GM18951 (cell line): ENCODE data around the gene FAM177A1.
"Not testable (repeated sequence)": the region's sequence is repeated elsewhere in the genome, so short reads cannot be mapped to it uniquely, and the experiment has no call there.

Experiments used
- POLR2A ChIP-seq: IDR thresholded peaks from 4 replicates; pipeline ENCODE4 v1.6.1; 2011; ENCODE audit warnings: mild to moderate bottlenecking; ENCODE audit not compliant: insufficient read length, insufficient read depth; ENCODE audit errors: extremely low read depth
- in situ Hi-C: fragments of 300-500 bp; cut with MboI; formaldehyde crosslinking; loops from one replicate; pipeline ENCODE4 v1.12.0; 2022; ENCODE audit warnings: low sequenced_read_pairs, mixed read lengths, inconsistent platforms; ENCODE audit not compliant: unreplicated experiment

Gene FAM177A1

GRCh38 chr14:35044939-35045797 lies 904 bp upstream of the FAM177A1 start:
- in situ Hi-C loops = no loop called here
- TF ChIP-seq POLR2A = no peak

- no peak for TF ChIP-seq POLR2A
- in situ Hi-C loops = no loop called here
These were observed 349 bp upstream of the FAM177A1 start for GRCh38 chr14:35045798-35046047.

- TF ChIP-seq POLR2A = no peak
- in situ Hi-C loops = no loop called here
These were observed 872 bp downstream of the FAM177A1 start for GRCh38 chr14:35046751-35047536.

GRCh38 chr14:35047976-35048513 lies 2.0 kb downstream of the FAM177A1 start:
- in situ Hi-C loops = no loop called here
- no peak for TF ChIP-seq POLR2A

- in situ Hi-C loops = no loop called here
These were observed 4.6 kb downstream of the FAM177A1 start for GRCh38 chr14:35050652-35051051.

DNA sequence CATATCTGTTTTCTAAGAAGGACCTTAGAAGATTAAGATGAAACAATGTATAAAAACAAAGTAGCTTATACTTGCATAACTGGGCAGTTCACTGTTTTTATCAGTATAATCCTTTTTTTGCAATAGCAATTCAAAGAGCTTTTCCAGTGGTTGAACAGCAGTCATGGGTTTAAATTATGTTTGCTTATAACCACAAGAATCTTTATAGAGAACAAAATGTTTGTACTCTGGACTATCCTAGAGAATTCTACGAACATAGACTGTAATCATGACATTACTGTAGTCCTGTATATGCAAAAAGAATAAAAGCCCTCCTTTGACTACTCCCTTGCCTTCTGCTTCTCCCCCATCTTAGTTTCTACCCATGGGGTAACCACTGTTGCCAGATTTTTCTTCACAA lies 5.7 kb downstream of the FAM177A1 start:
- no peak for TF ChIP-seq POLR2A
- in situ Hi-C loops = no loop called here

More at GRCh38 chr14:35050652-35051051, 4.6 kb downstream of the FAM177A1 start:
- TF ChIP-seq POLR2A = no peak

DNA sequence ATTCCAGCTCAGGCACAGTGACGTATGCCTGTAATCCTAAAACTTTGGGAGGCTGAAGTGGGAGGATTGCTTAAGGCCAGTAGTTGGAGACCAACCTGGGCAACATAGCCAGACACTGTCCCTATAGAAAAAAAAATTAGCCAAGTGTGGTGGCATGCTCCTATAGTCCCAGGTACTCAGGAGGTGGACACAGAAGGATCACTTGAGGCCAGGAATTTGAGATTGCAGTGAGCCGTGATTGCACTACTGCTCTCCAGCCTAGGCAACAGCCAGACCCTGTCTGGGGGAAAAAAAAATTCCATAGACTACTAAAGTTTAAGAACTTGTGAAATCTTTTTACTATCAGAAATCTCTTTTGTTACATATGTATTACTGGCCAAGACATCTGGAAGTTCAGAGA lies 6.6 kb downstream of the FAM177A1 start:
- in situ Hi-C loops = no loop called here
- TF ChIP-seq POLR2A = no peak

GRCh38 chr14:35061113-35061791 lies 15.2 kb downstream of the FAM177A1 start:
- in situ Hi-C loops = not testable (repeated sequence)

GRCh38 chr14:35065731-35066130 lies 19.7 kb downstream of the FAM177A1 start:
- in situ Hi-C loops = not testable (repeated sequence)

- no peak for TF ChIP-seq POLR2A
- in situ Hi-C loops = no loop called here
These were observed 22.4 kb downstream of the FAM177A1 start for GRCh38 chr14:35068238-35069012.

GRCh38 chr14:35072226-35072625 lies 26.2 kb downstream of the FAM177A1 start:
- in situ Hi-C loops = no loop called here
- no peak for TF ChIP-seq POLR2A

- TF ChIP-seq POLR2A = no peak
- in situ Hi-C loops = no loop called here
These were observed 27.4 kb downstream of the FAM177A1 start for GRCh38 chr14:35073486-35073885.

GRCh38 chr14:35078082-35078481 lies 32.0 kb downstream of the FAM177A1 start:
- in situ Hi-C loops = no loop called here
- TF ChIP-seq POLR2A = no peak
